C1 segment of cervical spinal cord (tissue), 14 donors: ENCODE measurements around the gene CCL24.
"Not testable (repeated sequence)": the region's sequence is repeated elsewhere in the genome, so short reads cannot be mapped to it uniquely, and the experiment has no call there.

Experiments
- DNase-seq, 14 donors: peaks; one replicate each; lab custom pipeline; 2025; lab: John Stamatoyannopoulos, UW

Gene CCL24

DNA sequence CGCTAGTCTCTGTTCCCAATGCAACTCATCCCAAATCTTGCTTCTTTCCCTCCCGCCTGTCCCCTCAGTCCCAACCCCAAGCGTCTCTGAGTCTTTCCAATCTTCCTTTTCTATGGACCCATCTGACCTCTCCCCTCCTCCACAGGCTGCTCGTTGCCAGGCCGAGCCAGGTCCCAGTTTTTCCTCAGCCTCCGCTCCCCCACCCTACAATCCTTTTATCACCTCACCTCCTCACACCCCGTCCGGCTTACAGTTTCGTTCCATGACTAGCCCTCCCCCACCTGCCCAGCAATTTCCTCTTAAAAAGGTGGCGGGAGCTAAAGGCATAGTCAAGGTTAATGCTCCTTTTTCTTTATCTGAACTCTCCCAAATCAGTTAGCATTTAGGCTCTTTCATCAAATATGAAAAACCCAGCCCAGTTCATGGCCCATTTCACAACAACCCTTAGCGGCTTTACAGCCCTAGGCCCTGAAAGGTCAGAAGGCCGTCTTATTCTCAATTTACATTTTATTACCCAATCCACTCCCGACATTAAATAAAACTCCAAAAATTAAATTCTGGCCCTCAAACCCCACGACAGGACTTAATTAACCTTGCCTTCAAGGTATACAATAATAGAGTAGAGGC, 32.8 kb downstream of the CCL24 start:
- DNase-seq = not testable (repeated sequence)

DNA sequence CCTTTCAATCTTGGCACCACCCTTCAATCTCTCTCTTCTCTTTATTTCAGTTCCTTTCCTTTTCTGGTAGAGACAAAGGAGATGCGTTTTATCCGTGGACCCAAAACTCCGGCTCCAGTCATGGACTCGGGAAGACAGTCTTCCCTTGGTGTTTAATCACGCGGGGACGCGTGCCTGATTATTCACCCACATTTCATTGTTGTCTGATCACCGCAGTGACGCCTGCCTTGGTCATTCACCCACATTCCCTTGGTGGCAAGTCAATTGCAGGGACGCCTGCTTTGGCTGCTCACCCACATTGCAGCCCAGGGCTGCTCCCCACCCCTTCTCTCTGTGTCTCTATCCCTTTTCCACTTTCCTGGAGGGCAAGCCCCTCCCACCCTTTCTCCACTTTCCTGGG, 34.1 kb downstream of the CCL24 start:
- DNase-seq = not testable (repeated sequence)

- not testable (repeated sequence) for DNase-seq
Observed at GRCh38 chr7:75779035-75779434, 34.6 kb downstream of the CCL24 start.

DNA sequence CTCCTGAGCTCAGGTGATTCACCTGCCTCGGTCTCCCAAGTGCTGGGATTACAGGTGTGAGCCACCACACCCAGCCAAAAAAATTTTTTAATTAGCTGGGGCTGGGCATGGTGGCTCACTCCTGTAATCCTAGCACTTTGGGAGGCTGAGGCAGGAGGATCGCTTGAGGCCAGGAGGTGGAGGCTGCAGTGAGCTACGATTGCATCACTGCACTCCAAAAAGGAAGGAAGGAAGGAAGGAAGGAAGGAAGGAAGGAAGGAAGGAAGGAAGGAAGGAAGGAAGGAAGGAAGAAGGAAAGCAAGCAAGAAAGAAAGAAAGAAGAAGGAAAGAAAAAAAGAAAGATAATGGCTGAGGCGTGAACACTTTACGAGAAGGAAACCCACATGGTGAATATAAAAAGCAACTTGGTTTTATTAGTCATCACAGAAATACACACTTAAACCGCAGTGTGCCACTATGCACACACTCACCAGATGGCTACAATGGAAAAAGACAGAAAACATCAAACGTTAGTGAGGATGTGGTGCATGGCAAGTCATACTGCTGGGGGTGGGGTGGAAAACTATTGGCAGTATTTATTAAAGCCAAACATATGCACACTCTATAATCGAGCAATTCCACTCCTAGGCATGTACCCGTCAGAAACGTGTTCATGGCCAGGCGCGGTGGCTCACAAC, 37.2 kb downstream of the CCL24 start:
- DNase-seq = no peak

DNA sequence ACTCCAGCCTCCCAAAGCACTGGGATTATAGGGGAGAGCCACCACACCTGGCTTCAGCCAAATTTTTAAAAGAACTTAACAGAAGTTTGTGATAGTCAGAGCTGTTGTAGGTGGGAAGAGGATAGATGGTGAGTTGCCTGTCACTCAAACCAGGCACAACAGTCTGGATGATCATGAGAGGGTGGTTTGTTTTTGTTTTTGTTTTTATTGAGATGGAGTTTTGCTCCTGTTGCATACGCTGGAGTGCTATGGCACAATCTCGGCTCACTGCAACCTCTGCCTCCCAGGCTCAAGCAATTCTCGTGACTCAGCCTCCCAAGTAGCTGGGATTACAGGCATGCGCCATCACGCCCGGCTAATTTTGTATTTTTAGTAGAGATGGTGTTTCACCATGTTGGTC, 39.6 kb downstream of the CCL24 start:
- not testable (repeated sequence) for DNase-seq

DNA sequence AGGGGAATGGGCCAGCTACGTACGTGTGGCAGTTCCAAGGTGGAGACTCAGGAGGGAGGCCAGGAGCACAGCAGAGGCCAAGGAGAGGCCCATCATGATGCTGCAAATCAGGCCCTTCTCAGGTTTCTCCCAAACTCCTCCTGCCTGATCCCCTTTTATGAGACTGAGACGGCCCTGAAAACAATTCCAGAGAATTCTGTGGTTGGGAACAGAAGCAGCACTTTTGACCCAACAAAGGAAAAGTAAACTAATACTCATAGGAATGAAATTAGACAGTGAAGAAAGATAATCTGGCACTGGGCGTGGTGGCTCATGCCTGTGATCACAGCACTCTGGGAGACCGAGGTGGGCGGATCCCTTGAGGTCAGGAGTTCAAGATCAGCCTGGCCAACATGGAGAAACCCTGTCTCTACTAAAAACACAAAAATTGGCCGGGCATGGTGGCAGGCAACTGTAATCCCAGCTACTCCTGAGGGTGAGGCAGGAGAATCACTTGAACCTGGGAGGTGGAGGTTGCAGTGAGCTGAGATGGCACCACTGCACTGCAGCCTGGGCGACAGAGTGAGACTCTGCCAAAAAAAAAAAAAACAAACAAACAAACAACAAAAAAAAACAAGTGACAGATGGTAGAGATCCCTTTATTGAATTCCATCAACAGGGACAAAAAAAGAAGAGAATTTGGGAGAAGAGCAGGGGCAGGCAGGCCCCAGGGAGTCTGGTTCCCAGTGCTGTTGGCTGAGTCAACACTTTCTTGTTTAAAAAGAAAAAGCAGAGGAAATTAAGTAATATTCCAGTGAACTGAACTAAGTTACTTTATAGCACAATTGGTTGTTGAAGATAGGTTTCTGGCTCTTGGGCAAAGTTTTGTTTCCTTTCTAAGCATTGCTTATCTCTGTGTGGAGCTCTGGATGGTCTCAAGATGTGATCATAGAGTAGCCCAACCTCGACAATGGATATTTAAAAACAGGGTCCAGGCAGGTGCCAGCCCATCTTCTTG, 41.2 kb downstream of the CCL24 start, which contains the start of gene CCL26:
Gene CCL26, minus strand, starts transcription at position 131 of the 997 bp plus-strand sequence. Its CDS starts 35 bp downstream, at position 96.
- no peak for DNase-seq

DNA sequence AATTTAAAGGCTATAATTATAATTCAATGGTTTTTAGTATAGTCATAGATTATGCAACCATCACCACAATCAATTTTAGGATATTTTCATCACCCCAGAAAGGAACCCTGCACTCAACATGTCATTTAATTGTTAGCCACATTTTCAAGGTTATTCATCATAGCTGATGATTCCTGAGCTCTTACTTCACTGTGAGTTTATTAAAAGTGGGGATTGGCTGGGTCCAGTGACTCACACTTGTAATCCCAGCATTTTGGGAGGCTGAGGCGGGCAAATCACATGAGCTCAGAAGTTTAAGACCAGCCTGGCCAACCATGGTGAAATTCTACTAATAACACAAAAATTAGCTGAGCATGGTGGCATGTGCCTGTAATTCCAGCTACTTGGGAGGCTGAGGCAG, 42.4 kb downstream of the CCL24 start:
- no peak for DNase-seq

DNA sequence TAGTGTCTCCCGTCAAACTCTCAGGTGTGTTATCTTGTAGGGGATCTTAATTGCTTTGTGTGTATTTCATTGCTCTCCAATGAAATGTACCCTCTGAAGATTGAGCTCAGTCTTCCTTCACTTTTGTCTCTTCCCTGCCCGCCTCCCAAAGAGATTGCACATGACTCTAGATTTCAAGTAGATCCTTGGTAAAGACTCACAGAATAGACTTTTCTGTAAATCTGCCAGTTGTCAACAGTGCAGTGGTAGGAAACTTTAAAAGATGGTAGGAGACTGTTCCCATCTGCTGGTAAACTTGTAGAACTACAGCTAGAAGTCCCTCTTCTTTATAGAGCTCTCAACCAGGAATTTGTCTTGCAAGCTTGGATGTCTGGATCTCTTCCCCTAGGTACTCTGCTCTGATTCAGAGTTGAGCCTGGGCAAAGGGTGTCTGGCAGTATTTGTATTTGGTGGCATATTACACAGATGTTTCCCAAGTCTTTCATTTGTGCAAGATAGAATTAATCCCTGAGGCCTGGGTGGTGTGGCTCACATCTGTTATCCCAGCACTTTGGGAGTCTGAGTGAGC, 51.2 kb downstream of the CCL24 start:
- peak in 5 of 14 donors; percentile 1 to 13 (median 4) for DNase-seq

GRCh38 chr7:75761801-75762200, 51.8 kb downstream of the CCL24 start:
- DNase-seq = not testable (repeated sequence)
